K562 (cell line): Measurements from ENCODE around the gene KBTBD4. TPM values are rescaled to one million over a fixed set of nuclear protein-coding genes. Genes with fewer than 3 reads are reported as not detected.

Experiments used
- RCOR1 ChIP-seq, 2 experiments: IDR thresholded peaks; 2 replicates each; pipeline ENCODE4 v1.6.1; 2012; ENCODE audit warnings: low read depth in 2 of 2, low read length in 2 of 2, borderline replicate concordance in 1 of 2, improper control_type of control experiment in 1 of 2
- RFX1 ChIP-seq: fragments of 450-650 bp; IDR thresholded peaks from 2 replicates; pipeline ENCODE4 v1.6.1; 2016; ENCODE audit warnings: mild to moderate bottlenecking, moderate library complexity
- RUNX1 ChIP-seq: sonication (generic); IDR thresholded peaks from 2 replicates; pipeline ENCODE4 v1.6.1; 2016; ENCODE audit warnings: antibody characterized with exemption, low read depth
- SIN3A ChIP-seq, 2 experiments: fragments of 150-350 bp in 1 of 2; IDR thresholded peaks; 2 replicates each; pipeline ENCODE4 v1.6.1; 2011 to 2016; ENCODE audit warnings: borderline replicate concordance in 2 of 2, low read depth in 2 of 2, low read length in 2 of 2, mild to moderate bottlenecking in 2 of 2, moderate library complexity in 2 of 2; ENCODE audit not compliant: control insufficient read depth in 1 of 2
- SIX5 ChIP-seq, 2 experiments: IDR thresholded peaks; 2 replicates each; pipeline ENCODE4 v1.6.1; 2011; ENCODE audit warnings: low read length in 2 of 2, borderline replicate concordance in 1 of 2, low read depth in 1 of 2, mild to moderate bottlenecking in 1 of 2, moderate library complexity in 1 of 2; ENCODE audit not compliant: insufficient read depth in 1 of 2
- ZNF740 ChIP-seq, 3 experiments: fragments of 200-800 bp in 1 of 3; sonication (Bioruptor generic) in 1 of 3; sonication (generic) in 1 of 3; formaldehyde crosslinking in 1 of 3; IDR thresholded peaks; 2 replicates each; pipeline versions ENCODE4 v1.6.1 to v1.8.0; 2016 to 2022; ENCODE audit warnings: mild to moderate bottlenecking in 2 of 3, missing compliant biosample characterization in 2 of 3, missing genetic modification characterization in 2 of 3, missing genetic modification reagents in 1 of 3
- polyA plus RNA-seq, 8 experiments: library from polyadenylated mRNA; depleted of rRNA in 4 of 8; stranded (reverse) in 5 of 8; unstranded in 3 of 8; fragments of >200 nt; fragmentation: Nextera tagmentation in 2 of 8; fragmentation: Illumina TruSeq in 1 of 8; extraction: Ambion mirVana in 2 of 8; extraction: Trizol in 1 of 8; gene quantifications; 2 replicates each; pipeline versions ENCODE4 v1.2.1 to v1.2.3, GENCODE V29; 2011 to 2014; ENCODE audit warnings: inconsistent platforms in 1 of 8, missing spikeins in 1 of 8
- total RNA-seq, 7 experiments: library from RNA; depleted of rRNA in 6 of 7; stranded (reverse); fragments of >200 nt in 6 of 7; fragmentation: Illumina TruSeq in 2 of 7; extraction: Trizol in 2 of 7; gene quantifications; 2 replicates each; pipeline versions ENCODE4 v1.2.1 to v1.2.3, GENCODE V29; 2011 to 2021; ENCODE audit warnings: low replicate concordance in 1 of 7
- TF ChIP-seq, protein P1 (sequence below), 2 experiments: IDR thresholded peaks; 2 replicates each; pipeline ENCODE4 v1.6.1; 2012; ENCODE audit warnings: improper control_type of control experiment in 2 of 2, low read depth in 2 of 2, low read length in 2 of 2, borderline replicate concordance in 1 of 2
- TF ChIP-seq, protein P2 (sequence below): sonication (generic); formaldehyde crosslinking; IDR thresholded peaks from 2 replicates; pipeline ENCODE4 v1.8.1; 2023; ENCODE audit warnings: mild to moderate bottlenecking, missing genetic modification reagents
- TF ChIP-seq, protein P3 (sequence below): fragments of 250-450 bp; sonication (Bioruptor Pico); IDR thresholded peaks from 2 replicates; pipeline ENCODE4 v1.4.0; 2020

Gene KBTBD4
- total and polyA plus RNA-seq, 9 of the 15 experiments (the other 6 are each of a cell fraction or from before 2014, with no cell fraction given): 7.0 to 33.9 (median 13.3) TPM

DNA sequence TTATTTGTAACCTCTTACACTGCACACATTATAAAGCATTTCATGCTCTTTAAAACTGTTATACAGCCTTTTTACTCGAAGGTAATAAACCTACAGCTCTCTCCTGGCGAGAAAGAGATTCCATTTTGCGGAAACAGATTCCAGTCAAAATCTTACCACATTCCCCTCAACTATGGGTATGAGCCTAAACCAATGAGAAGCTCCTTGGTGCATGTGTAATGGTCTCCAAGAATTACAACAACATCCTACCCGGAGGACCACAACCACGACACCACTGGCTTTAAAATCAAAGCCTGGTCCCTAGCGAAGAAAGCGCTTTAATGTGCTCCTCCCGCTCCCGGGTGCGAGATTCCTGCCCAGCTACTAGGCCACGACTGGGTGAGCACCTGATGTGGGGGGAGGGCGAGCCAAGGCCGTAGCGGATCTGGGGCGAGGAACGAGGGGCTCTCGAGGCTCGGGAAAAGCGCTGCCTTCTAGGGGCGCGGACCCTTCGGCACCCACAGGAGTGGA lies 26.7 kb downstream of the KBTBD4 start (continued):
- TF ChIP-seq, protein P1, sequence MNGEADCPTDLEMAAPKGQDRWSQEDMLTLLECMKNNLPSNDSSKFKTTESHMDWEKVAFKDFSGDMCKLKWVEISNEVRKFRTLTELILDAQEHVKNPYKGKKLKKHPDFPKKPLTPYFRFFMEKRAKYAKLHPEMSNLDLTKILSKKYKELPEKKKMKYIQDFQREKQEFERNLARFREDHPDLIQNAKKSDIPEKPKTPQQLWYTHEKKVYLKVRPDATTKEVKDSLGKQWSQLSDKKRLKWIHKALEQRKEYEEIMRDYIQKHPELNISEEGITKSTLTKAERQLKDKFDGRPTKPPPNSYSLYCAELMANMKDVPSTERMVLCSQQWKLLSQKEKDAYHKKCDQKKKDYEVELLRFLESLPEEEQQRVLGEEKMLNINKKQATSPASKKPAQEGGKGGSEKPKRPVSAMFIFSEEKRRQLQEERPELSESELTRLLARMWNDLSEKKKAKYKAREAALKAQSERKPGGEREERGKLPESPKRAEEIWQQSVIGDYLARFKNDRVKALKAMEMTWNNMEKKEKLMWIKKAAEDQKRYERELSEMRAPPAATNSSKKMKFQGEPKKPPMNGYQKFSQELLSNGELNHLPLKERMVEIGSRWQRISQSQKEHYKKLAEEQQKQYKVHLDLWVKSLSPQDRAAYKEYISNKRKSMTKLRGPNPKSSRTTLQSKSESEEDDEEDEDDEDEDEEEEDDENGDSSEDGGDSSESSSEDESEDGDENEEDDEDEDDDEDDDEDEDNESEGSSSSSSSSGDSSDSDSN (IDR thresholded peaks at IDR 0.05; ENCODE audit: borderline replicate concordance in 1 of 2, low read depth in 2 of 2, low read length in 2 of 2): peak in 1 of 2 experiments; percentile 60; a peak in 1 of 4 replicates
- TF ChIP-seq RFX1: no peak
- no peak for TF ChIP-seq SIX5 (IDR thresholded peaks at IDR 0.05; ENCODE audit: borderline replicate concordance in 1 of 2, insufficient read depth in 1 of 2, low read depth in 1 of 2, low read length in 2 of 2)
- TF ChIP-seq, protein P2, sequence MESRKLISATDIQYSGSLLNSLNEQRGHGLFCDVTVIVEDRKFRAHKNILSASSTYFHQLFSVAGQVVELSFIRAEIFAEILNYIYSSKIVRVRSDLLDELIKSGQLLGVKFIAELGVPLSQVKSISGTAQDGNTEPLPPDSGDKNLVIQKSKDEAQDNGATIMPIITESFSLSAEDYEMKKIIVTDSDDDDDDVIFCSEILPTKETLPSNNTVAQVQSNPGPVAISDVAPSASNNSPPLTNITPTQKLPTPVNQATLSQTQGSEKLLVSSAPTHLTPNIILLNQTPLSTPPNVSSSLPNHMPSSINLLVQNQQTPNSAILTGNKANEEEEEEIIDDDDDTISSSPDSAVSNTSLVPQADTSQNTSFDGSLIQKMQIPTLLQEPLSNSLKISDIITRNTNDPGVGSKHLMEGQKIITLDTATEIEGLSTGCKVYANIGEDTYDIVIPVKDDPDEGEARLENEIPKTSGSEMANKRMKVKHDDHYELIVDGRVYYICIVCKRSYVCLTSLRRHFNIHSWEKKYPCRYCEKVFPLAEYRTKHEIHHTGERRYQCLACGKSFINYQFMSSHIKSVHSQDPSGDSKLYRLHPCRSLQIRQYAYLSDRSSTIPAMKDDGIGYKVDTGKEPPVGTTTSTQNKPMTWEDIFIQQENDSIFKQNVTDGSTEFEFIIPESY (CRISPR knock-in tag): 0 out of 2 replicates have a peak, but pooled peaks have one; percentile 19
- TF ChIP-seq, protein P3, sequence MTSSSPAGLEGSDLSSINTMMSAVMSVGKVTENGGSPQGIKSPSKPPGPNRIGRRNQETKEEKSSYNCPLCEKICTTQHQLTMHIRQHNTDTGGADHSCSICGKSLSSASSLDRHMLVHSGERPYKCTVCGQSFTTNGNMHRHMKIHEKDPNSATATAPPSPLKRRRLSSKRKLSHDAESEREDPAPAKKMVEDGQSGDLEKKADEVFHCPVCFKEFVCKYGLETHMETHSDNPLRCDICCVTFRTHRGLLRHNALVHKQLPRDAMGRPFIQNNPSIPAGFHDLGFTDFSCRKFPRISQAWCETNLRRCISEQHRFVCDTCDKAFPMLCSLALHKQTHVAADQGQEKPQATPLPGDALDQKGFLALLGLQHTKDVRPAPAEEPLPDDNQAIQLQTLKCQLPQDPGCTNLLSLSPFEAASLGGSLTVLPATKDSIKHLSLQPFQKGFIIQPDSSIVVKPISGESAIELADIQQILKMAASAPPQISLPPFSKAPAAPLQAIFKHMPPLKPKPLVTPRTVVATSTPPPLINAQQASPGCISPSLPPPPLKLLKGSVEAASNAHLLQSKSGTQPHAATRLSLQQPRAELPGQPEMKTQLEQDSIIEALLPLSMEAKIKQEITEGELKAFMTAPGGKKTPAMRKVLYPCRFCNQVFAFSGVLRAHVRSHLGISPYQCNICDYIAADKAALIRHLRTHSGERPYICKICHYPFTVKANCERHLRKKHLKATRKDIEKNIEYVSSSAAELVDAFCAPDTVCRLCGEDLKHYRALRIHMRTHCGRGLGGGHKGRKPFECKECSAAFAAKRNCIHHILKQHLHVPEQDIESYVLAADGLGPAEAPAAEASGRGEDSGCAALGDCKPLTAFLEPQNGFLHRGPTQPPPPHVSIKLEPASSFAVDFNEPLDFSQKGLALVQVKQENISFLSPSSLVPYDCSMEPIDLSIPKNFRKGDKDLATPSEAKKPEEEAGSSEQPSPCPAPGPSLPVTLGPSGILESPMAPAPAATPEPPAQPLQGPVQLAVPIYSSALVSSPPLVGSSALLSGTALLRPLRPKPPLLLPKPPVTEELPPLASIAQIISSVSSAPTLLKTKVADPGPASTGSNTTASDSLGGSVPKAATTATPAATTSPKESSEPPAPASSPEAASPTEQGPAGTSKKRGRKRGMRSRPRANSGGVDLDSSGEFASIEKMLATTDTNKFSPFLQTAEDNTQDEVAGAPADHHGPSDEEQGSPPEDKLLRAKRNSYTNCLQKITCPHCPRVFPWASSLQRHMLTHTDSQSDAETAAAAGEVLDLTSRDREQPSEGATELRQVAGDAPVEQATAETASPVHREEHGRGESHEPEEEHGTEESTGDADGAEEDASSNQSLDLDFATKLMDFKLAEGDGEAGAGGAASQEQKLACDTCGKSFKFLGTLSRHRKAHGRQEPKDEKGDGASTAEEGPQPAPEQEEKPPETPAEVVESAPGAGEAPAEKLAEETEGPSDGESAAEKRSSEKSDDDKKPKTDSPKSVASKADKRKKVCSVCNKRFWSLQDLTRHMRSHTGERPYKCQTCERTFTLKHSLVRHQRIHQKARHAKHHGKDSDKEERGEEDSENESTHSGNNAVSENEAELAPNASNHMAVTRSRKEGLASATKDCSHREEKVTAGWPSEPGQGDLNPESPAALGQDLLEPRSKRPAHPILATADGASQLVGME: no peak
- 0 out of 4 replicates have a peak, but pooled peaks of 1 of the 2 experiments have one; percentile 56 for TF ChIP-seq SIN3A (IDR thresholded peaks at IDR 0.05; ENCODE audit: borderline replicate concordance in 2 of 2, control insufficient read depth in 1 of 2, low read depth in 2 of 2, low read length in 2 of 2)
- TF ChIP-seq RUNX1: no peak
- no peak for TF ChIP-seq RCOR1 (IDR thresholded peaks at IDR 0.05; ENCODE audit: borderline replicate concordance in 1 of 2, low read depth in 2 of 2, low read length in 2 of 2)
- 0 out of 2 replicates have a peak, but pooled peaks have one; percentile 43 for TF ChIP-seq ZNF740 (CRISPR knock-in tag; IDR thresholded peaks at IDR 0.05)
- no peak for TF ChIP-seq ZNF740 (tag; IDR thresholded peaks at IDR 0.05)
